RPMI7951 (cell line): ENCODE results near the gene EVI5. TPM values are rescaled to one million over a fixed set of nuclear protein-coding genes. Genes with fewer than 3 reads are reported as not detected.
A peak's percentile ranks its signal among the peaks of the same experiment; 100 is the strongest.
"Not testable (repeated sequence)": the region's sequence is repeated elsewhere in the genome, so short reads cannot be mapped to it uniquely, and the experiment has no call there.

Experiments used
- DNase-seq: peaks from one replicate; pipeline ENCODE4 v3.0.0-alpha.2; 2012; ENCODE audit warnings: low read depth
- total RNA-seq: library from RNA; depleted of rRNA; stranded (reverse); fragments of >200 nt; shearing (Covaris generic); gene quantifications from 2 replicates; pipeline ENCODE4 v1.2.3, GENCODE V29; 2014

EVI5 gene
- total RNA-seq, 1 experiment from 2014 or later, result 11.8 TPM

DNA sequence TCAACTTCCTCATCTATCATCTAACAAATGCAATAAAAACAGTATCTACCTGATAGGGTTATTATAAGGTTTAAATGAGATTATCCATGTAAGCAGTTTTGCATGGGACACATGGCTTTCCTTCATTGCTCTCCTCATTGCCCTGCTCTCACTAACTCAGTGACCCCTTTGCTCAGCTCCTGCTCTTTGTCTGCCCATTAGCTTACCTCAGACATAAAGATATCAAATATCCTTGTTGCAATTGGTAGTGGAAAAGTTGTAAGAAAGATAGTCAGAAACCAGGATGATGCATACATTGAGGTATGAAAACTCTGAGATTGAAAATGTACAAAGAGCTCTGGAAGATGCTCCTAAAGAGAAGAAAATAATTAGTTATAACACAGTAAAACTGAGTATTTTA lies 89.8 kb downstream of the EVI5 start:
- no peak for DNase-seq

DNA sequence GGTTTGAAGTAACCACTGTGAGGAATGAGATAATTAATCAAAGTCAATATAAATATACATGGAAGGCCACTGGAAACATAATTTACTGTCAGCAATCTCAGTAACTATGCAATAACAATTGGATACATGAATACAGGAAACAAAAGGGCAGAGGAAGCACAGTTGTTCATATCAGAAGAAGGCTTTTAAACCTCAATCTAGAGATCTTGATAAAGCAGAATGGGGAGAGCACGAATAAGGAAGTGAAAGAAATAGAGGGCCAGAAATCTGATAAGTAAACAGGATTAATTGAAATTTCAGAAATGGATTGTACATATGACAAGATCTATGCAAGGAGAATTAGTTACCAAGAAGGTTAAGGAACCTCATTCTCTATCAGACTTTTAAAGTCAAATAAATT lies 93.0 kb downstream of the EVI5 start:
- no peak for DNase-seq

DNA sequence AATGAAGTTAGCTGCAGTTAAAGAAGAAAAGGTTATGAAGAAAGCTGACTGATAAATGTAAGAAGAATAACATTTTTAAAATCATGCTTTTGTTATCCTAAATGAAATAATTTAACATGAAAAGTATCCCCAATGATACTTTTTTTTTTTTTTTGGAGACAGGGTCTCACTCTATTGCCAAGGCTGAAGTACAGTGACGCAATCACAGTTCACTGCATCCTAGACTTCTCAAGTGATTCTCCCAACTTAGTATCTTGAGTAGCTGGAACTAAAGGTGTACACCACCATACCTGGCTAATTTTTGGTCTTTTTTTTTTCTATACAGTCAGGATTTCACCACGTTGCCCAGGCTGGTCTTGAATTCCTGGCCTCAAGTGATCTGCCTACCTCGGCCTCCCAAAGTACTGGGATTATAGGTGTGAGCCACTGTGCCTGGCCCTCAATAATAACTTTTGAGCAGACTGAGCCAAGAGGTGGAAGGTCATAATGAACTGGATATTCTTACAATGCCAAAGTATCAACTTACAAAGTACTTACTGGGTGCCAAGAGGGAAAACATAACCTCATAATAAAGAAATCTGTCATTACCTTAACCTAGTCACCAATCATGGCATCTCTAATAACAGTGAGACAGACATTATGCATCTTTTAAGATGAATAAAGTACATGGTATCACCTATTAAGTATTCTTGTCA lies 94.5 kb downstream of the EVI5 start:
- DNase-seq, result no peak

DNA sequence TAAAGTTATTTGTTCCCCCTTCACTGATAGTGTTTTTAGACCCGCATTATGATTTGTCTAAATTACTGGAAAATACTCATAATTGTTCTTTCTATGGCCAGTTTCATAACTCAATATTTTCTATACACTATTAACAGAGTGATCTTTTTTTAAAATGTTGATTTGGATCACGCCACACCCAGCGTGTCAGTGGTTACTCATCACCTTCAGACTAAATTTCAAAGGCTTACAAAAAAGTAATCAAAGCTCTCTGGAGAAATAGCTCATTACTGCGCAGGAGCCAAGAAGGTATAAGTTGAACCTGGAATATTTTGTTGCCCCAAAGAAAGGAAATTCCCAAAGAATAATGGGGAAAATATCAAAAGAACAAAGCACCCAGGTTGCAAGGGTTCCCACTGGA lies 104.9 kb downstream of the EVI5 start:
- no peak for DNase-seq

DNA sequence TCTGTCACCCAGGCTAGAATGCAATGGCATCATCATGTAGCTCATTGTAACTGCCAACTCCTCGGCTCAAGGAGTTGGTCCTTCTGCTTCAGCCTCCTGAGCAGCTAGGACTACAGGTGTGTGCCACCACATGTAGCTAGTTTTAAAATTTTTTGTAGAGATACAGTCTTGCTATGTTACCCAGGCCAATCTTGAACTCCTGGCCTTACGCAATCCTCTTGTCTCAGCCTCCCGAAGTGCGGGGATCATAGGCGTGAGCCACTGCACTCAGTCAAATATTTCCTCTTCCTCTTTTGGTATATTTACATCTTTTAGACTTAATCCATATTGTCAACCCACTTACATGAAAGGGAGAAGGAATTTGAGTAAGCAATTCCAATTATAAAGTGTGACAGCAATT lies 121.1 kb downstream of the EVI5 start:
- DNase-seq, result no peak

DNA sequence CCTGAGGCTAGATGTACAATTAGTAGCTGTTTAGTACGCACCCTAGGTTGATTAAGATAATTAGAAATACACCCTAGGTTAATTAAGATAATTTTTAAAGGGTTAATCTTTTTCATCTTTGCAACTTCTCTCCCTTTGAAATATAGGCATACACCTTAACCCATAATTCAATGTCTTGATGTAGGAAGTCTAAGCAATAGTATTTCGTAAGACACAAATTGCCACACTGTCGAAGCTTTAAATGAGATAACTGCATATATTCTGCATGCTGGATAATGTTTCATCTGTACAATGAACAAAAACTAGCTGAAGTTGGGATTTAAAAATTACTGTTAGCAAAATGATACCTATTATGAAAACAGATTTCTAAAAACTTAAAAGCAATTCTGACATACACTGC lies 122.9 kb downstream of the EVI5 start:
- DNase-seq, result no peak

DNA sequence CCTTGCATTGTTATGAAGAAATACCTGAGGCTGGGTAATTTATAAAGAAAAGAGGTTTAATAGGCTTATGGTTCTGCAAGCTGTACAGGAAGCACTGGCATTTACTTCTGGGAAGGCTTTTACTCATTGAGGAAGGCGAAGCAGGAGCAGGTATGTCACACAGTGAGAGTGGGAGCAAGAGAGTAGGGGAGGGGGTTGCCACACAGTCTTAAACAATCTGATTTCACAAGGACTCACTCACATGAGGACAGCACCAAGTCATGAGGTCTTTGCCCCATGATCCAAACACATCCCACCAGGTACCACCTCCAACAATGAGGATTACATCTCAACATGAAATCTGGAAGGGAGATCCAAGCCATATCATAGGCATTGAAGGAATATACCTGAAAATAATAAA lies 127.2 kb downstream of the EVI5 start:
- DNase-seq, result no peak

DNA sequence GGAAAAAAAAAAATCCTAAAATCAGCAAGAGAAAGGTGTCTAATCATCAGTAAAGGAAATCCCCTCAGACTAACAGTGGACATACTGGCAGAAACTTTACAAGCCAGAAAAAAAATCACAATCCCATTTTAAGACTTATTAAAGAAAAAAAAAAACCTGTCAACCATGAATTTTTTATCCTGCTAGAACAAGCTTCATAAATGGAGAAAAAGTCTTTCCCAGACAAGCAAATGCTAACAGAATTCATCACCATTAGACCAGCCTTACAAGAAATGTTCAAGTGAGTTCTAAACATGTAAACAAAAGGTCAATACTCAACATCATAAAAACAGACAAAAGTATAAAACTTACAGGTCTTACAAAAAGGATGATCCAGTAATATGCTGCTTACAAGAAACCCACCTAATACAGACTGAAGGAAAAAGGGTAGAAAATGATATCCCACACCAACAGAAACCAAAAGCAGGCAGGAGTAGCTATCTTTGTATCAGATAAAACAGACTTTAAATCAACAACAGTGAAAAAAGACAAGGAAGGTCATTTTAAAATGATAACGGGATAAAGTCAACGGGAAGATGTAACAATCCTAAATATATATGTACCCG lies 129.6 kb downstream of the EVI5 start:
- no peak for DNase-seq

DNA sequence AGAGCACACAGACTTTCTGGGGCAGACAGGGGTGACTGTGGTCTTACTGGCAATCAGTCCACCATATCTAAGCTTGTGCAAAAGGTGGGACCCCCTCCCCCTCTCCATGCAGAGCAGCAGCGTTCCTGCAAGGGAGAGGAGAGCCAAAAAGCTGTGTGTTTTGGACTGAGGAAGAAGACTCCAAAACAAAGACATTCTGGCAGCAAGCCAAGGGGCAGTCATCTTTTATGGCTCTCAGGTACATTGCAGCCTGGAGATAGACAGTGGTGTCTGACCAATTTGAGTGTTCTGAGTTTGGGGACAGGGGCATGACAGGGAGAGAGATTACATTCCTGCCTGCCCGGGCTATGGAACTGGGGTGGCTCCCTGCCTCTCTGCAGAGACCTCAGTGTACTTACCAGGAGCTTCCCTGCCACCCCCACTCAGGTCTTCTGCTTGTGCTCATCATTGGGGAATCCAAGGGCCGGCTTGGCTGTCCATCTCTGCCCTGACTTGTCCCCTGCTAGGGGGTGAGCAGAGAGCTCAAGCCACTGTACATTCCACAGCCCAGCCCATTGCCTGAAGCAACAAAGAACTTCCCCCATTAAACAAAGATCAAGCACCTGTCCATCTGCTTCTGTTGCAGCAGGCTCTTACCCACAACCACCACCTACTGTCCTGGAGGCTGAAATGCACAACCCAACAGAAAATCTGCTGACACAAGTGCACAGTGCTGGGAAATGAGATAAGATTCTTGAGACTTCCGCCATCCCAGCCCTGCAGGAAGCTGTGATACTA lies 131.1 kb downstream of the EVI5 start:
- no peak for DNase-seq

DNA sequence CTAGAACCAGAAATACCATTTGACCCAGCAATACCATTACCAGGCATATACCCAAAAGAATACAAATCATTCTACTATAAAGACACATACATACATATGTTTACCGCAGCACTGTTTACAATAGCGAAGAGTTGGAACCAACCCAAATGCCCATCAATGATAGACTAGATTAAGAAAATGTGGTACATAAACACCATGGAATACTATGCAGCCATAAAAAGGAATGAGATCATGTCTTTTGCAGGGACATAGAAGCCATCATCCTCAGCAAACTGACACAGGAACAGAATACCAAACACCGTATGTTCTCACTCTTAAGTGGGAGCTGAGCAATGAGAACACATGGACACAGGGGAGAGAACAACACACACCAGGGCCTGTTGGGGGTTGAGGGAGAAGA lies 144.2 kb downstream of the EVI5 start:
- not testable (repeated sequence) for DNase-seq

DNA sequence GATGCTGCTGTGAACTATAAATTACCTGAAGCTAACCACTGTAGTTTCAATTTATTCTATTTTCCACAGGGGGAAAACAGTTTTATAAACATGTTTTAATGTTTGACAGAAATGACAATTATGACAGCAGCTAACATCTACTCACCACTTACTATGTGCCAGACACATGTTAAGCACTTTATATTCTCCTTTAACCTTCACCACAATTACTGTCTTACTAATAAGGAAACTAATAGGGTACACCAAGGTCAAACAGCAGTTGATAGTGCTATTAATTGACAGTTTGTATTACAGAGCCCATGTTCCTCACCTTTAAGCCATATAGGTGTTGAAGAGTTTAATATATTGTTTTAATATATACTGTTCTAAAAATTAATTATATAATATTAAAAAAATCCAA lies 146.4 kb downstream of the EVI5 start:
- DNase-seq, result no peak

DNA sequence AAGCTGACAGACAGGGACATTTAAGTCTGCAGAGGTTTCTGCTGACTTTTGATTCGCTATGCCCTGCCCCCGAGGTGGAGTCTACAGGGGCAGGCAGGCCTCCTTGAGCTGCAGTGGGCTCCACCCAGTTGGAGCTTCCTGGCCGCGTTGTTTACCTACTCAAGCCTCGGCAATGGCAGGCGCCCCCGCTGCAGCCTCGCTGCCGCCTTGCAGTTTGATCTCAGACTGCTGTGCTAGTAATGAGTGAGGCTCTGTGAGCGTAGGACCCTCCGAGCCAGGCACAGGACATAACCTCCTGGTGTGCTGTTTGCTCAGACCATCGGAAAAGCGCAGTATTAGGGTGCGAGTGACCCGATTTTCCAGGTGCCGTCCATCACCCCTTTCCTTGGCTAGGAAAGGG lies 149.7 kb downstream of the EVI5 start:
- not testable (repeated sequence) for DNase-seq

DNA sequence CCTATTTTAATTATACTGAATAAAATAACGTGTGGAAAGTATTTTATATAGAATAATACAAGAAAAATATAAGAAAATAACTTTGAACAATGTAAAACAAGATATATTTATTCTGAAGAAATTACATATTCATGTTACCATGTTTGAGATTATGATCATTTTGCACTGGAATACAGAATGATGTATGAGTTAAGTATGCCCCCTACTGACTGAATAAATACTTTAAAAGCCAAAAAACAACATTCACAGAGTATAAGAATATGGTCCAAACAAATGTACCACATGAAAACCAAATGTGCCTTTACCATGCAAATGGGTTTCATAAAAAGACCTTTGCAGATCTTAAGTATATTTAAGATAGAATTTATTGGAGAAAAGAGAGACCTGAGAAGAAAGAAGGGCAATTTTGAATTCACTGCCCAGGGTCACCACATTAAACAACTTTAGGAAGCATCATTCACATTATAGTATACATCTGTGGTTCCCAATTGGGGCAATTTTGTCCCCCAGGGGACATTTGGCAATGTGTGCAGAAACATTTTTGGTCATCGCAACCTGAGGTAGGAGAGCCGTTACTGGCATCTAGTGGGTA lies 161.6 kb downstream of the EVI5 start:
- DNase-seq, result peak; percentile 9

DNA sequence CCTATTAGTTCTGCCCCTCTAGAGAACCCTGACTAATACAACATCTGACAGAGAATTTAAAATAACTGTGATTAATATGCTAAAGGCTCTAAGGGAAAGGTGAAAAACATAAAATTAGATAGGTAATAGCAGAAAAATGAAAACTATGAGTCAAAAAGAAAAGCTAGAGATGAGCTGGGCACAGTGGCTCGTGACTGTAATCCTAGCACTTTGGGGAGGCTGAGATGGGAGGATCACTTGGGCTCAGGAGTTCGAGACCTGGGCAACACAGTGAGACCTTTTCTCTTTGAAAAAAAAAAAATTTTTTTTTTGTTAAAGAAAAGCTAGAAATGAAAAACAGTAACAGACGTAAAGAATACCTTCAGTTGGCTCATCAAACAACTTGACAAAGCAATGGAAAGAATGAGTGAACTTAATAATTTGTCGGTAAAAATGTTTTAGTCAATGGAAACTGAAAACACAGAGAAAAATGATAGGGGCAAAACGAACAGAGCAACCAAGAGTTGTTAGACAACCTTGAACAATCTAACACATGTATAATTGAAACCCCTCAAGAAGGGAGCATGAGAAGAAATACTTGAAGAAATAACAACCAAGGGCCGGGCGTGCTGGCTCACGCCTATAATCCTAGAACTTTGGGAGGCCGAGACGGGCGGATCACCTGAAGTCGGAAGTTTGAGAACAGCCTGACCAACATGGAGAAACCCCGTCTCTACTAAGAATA lies 165.3 kb downstream of the EVI5 start:
- no peak for DNase-seq

DNA sequence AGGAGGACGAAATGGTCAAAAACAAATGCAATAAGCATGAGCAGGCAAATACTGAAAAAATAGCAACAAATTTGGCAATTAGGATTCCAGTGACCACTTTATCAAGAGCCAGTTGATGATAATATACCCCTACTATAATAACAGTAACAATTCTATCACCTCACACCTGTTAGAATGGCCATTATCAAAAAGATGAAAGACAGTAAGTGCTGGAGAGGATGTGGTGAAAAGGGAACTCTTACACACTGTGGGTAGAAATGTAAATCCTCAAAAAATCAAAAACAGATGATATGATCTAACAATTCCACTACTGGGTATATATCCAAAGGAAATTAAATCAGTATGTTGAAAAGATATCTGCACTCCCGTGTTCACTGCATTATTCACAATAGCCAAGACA lies 183.9 kb downstream of the EVI5 start:
- DNase-seq, result no peak

DNA sequence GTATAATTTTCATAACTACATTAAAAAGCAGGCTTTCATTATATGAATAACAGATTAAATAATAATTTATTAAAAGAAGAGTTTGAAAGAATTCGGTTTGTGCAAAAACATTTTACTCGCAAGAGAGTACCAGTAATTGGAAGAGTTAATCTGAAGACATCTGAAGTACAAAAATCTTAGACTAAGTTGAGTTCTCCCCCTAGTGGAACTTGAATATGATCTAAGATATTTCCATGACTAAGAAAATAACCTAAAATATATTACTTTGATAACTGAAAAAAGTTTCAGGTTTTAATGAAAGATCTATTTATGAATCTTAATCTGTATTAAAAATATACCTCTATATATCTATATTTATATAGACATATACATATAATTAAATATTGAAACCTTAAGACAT lies 185.7 kb downstream of the EVI5 start:
- peak; percentile 33 for DNase-seq

DNA sequence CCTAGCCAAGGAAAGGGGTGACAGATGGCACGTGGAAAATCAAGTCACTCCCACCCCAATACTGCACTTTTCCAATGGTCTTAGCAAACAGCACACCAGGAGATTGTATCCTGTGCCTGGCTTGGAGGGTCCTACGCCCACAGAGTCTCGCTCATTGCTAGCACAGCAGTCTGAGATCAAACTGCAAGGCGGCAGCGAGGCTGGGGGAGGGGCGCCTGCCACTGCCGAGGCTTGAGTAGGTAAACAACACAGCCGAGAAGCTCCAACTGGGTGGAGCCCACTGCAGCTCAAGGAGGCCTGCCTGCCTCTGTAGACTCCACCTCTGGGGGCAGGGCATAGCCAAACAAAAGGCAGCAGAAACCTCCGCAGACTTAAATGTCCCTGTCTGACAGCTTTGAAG lies 195.5 kb downstream of the EVI5 start:
- not testable (repeated sequence) for DNase-seq

DNA sequence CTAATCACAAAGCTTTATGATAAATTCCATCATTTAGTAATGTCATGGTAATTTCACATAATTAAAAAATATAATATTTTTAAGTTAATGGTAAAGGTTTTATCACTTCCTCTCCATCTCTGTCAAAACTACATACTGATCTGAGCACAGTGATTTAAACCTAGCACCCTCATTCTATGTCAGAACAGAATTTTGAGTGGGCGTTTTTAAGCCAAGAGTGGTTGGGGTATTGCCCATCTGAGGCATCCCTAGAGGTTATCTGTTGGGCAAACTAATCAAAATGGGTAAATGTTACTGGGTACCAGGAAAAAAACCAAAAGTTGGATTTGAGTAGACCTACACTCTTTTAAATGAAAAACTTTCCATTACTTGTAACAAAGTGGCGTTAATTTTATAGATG lies 197.5 kb downstream of the EVI5 start:
- DNase-seq, result no peak

DNA sequence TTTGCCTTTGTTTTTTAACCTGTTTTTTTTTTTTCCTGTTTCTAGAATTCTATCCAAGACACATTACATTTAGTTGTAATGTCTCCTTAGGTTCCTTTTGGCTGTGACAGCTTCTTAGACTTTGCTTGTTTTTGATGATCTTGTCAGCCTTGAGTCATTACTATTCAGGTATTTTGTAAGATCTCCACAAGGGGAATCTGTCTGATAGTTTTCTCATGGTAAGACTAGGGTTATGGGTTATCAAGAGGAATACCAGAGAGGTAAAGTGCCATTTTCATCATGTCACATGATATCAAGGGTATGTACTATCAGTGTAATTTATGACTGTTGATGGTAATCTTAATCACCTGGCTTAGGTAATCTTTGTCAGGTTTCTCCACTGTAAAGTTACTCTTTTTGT lies 199.1 kb downstream of the EVI5 start:
- DNase-seq, result no peak

DNA sequence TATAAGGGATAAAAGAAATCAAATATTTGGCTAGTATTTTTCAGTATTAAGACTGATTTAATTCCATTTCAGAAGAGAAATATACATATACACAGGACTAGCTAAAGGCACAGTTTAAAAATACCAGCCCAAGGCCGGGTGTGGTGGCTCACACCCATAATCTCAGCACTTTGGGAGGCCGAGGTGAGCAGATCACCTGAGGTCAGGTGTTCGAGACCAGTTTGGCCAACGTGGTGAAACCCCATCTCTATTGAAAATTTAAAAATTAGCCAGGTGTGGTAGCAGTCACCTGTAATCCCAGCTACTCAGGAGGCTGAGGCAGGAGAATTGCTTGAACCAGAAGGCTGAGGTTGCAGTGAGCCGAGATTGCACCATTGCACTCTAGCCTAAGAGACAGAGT lies 200.1 kb downstream of the EVI5 start:
- DNase-seq, result not testable (repeated sequence)

DNA sequence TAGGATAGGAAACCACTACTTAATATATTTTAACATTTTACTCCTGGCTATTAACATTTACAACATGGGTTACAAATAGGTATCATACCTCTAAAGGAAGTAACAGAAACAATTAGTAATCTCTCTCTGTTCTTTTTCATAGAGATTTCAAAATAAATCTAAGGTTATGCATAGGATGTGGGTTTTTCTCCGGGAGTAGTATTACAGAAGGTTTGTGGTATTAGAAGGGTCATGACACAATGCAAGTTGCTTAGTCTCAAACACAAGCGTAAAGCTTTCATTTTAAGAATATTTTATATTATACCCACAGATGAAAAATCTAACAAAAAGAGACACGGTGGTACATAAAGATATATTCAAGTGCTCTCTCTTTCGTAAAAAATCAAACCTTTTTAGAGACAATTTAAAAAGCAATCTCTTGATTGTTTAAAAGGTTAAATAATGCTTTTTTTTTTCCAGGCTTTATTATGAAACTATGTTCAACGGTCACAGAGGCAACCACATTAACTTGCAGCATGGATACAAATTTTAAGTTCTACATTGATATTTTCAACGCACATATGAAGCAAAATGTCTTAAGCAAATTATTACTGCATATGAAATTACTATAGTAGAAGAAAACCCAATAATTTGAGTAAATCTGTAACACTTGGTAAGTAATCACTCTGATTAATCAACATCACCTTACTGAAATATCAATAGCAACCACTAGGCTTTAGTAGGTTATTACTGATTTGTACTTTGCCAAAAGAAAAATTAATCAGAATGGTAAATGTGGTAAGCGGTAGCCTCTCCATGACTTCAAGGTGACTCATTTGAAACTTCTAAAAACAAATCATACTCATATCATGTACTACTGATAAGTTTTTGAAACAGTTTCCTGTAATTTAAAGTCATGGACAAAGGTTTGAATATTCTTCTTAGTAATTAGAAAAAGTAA lies 200.8 kb downstream of the EVI5 start:
- DNase-seq, result peak; percentile 67
